ENCODE results near the gene ARHGAP18. TPM values are rescaled to one million over a fixed set of nuclear protein-coding genes. Genes with fewer than 3 reads are reported as not detected.
A peak's percentile ranks its signal among the peaks of the same experiment; 100 is the strongest.

The ARHGAP18 gene
- polyA plus RNA-seq, 1 of the 3 experiments (the other 2 are of a cell fraction) = 25.0 TPM

DNA sequence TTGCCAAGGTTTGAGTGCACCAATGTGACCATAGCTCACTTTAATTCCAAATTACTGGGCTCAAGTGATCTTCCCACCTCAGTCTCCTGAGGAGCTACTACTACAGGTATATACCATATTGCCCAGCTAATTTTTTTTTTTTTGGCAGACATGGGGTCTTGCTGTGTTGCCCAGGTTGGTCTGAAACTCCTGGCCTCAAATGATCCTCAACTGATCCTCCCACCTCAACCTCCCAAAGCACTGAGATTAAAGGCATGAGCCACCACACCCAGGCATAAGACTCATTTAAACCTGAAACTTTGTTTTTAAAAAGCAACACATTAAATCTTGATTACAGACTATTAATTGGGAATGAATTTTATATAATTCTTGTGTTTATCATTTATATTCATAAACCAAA is 67.7 kb downstream of the ARHGAP18 start:
- H3K9ac ChIP-seq = no peak overlapping the region
- H3K27ac ChIP-seq (ENCODE audit: low read depth in 2 of 2, low read length in 1 of 2) = peak overlapping the region; percentile 67 to 85; a peak in 3 of 4 replicates
- no peak overlapping the region for H3K4me2 ChIP-seq
- ChIA-PET POLR2A (no interaction called here), CTCF (no interaction called here)
- peaks cover 92% of the 10 kb centered on the region for H3K79me2 ChIP-seq (ENCODE audit: insufficient read depth)
- H4K20me1 ChIP-seq (ENCODE audit: insufficient read depth) = no peaks in the 10 kb centered on the region
- H2AFZ ChIP-seq (ENCODE audit: low read depth) = no peak overlapping the region
- H3K27me3 ChIP-seq (ENCODE audit: insufficient read depth) = no peaks in the 10 kb centered on the region
- H3K4me3 ChIP-seq (ENCODE audit: low read depth in 2 of 2, low read length in 1 of 2) = no peak overlapping the region
- TF ChIP-seq FOXM1 (IDR thresholded peaks at IDR 0.05; ENCODE audit: low read depth) = no peak
- TF ChIP-seq MXI1 (IDR thresholded peaks at IDR 0.05; ENCODE audit: low read depth, low read length) = no peak
- TF ChIP-seq SIN3A (IDR thresholded peaks at IDR 0.05; ENCODE audit: borderline replicate concordance, low read depth, low read length) = no peak
- TF ChIP-seq, protein P1, sequence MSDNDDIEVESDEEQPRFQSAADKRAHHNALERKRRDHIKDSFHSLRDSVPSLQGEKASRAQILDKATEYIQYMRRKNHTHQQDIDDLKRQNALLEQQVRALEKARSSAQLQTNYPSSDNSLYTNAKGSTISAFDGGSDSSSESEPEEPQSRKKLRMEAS (IDR thresholded peaks at IDR 0.05; ENCODE audit: low read depth) = no peak
- TF ChIP-seq SMC3 (IDR thresholded peaks at IDR 0.05; ENCODE audit: low read depth, low read length) = no peak
- no peak for TF ChIP-seq FOXJ3 (CRISPR knock-in tag; IDR thresholded peaks at IDR 0.05)
- TF ChIP-seq, protein P2, sequence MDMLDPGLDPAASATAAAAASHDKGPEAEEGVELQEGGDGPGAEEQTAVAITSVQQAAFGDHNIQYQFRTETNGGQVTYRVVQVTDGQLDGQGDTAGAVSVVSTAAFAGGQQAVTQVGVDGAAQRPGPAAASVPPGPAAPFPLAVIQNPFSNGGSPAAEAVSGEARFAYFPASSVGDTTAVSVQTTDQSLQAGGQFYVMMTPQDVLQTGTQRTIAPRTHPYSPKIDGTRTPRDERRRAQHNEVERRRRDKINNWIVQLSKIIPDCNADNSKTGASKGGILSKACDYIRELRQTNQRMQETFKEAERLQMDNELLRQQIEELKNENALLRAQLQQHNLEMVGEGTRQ (IDR thresholded peaks at IDR 0.05; ENCODE audit: borderline replicate concordance, low read depth, low read length) = no peak
- no peak for TF ChIP-seq RFX5 (IDR thresholded peaks at IDR 0.05; ENCODE audit: low read length)
- TF ChIP-seq FOSL2 (IDR thresholded peaks at IDR 0.05; ENCODE audit: borderline replicate concordance, low read depth) = no peak
- TF ChIP-seq EP300 (IDR thresholded peaks at IDR 0.05; ENCODE audit: borderline replicate concordance in 1 of 2, low read depth in 1 of 2, low read length in 1 of 2) = no peak
- TF ChIP-seq, protein P3, sequence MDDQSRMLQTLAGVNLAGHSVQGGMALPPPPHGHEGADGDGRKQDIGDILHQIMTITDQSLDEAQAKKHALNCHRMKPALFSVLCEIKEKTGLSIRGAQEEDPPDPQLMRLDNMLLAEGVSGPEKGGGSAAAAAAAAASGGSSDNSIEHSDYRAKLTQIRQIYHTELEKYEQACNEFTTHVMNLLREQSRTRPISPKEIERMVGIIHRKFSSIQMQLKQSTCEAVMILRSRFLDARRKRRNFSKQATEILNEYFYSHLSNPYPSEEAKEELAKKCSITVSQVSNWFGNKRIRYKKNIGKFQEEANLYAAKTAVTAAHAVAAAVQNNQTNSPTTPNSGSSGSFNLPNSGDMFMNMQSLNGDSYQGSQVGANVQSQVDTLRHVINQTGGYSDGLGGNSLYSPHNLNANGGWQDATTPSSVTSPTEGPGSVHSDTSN (IDR thresholded peaks at IDR 0.05) = no peak
- peaks cover 74% of the 10 kb centered on the region for H3F3A ChIP-seq (replicated peaks; ENCODE audit: insufficient read depth)
- no peaks in the 10 kb centered on the region for H3K9me3 ChIP-seq
- peaks cover 6 to 67% of the 10 kb centered on the region in 2 experiments for H3K4me1 ChIP-seq (ENCODE audit: control insufficient read depth in 1 of 2, insufficient read depth in 2 of 2, low read depth in 1 of 2, low read length in 1 of 2)
- no peak for DNase-seq
- no peaks in the 10 kb centered on the region for H3K9me2 ChIP-seq
- peaks cover 6 to 40% of the 10 kb centered on the region in 2 experiments for H3K36me3 ChIP-seq (replicated peaks in 1 of 2; ENCODE audit: control insufficient read depth in 1 of 2, insufficient read depth in 2 of 2, low read length in 1 of 2)

DNA sequence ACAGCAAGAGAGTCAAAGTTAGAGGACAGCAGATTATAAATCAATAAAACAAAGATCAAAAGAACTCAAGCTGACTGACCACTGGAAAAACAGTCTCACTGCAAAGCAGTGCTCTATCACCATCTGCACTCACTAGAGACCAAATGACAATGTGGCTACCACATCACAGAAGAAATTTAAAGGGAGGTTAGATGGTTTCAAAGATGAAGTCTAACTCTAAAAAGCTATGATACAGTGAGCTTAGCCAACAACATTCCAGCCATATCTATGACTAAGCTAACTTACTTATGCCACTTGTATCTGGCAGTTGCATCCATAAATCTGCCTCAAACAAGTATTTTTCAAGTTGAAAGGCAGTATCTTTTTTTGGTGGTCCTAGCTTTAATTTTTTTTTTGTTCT is 68.6 kb downstream of the ARHGAP18 start:
- Histone ChIP-seq H3K4me1 (ENCODE audit: control insufficient read depth in 1 of 2, insufficient read depth in 2 of 2, low read depth in 1 of 2, low read length in 1 of 2) (peaks cover 6 to 58% of the 10 kb centered on the region in 2 experiments), H3K9me3 (no peaks in the 10 kb centered on the region), H3K27ac (ENCODE audit: low read depth in 2 of 2, low read length in 1 of 2) (peak overlapping the region; percentile 67 to 85; a peak in 3 of 4 replicates), H3K79me2 (ENCODE audit: insufficient read depth) (peaks cover 90% of the 10 kb centered on the region), H3K36me3 (replicated peaks in 1 of 2; ENCODE audit: control insufficient read depth in 1 of 2, insufficient read depth in 2 of 2, low read length in 1 of 2) (peaks cover 6 to 50% of the 10 kb centered on the region in 2 experiments), H3K9ac (peak overlapping the region; percentile 12; the same call in 1 of the 2 replicates), H2AFZ (ENCODE audit: low read depth) (no peak overlapping the region), H3K27me3 (ENCODE audit: insufficient read depth) (no peaks in the 10 kb centered on the region), H3K4me3 (ENCODE audit: low read depth in 2 of 2, low read length in 1 of 2) (no peak overlapping the region), H3F3A (replicated peaks; ENCODE audit: insufficient read depth) (peaks cover 70% of the 10 kb centered on the region), H4K20me1 (ENCODE audit: insufficient read depth) (no peaks in the 10 kb centered on the region), H3K9me2 (no peaks in the 10 kb centered on the region), H3K4me2 (peak overlapping the region; percentile 29; the same call in 1 of the 2 replicates)
- POLR2A ChIA-PET = no interaction called here
- DNase-seq = no peak
- CTCF ChIA-PET = interaction anchor here (1.3 kb wide), 1 partner anchor 41 kb away, joined by 4 read pairs; no protein-coding TSS in a partner anchor
- TF ChIP-seq ELF1 (IDR thresholded peaks at IDR 0.05) (no peak), NRF1 (IDR thresholded peaks at IDR 0.05; ENCODE audit: low read depth, low read length) (no peak), FOSL2 (IDR thresholded peaks at IDR 0.05; ENCODE audit: borderline replicate concordance, low read depth) (peak; percentile 86), GATA2 (CRISPR knock-in tag; IDR thresholded peaks at IDR 0.05) (no peak), FOXJ3 (CRISPR knock-in tag; IDR thresholded peaks at IDR 0.05) (no peak), NFIC (IDR thresholded peaks at IDR 0.05; ENCODE audit: borderline replicate concordance) (peak; percentile 88), TCF12 (IDR thresholded peaks at IDR 0.05) (peak; percentile 86), TAF1 (IDR thresholded peaks at IDR 0.05; ENCODE audit: borderline replicate concordance, low read depth, low read length) (peak; percentile 25; the same call in 1 of the 2 replicates), JUND (IDR thresholded peaks at IDR 0.05) (peak; percentile 85), EZH2phosphoT487 (IDR thresholded peaks at IDR 0.05; ENCODE audit: borderline replicate concordance, low read depth) (no peak), CHD2 (IDR thresholded peaks at IDR 0.05; ENCODE audit: low read length, partially characterized antibody) (no peak), POLR2AphosphoS5 (IDR thresholded peaks at IDR 0.05; ENCODE audit: low read depth, low read length) (peak; percentile 66; the same call in 1 of the 2 replicates), RXRA (IDR thresholded peaks at IDR 0.05; ENCODE audit: borderline replicate concordance, low read depth) (peak; percentile 51; the same call in 1 of the 2 replicates)
- TF ChIP-seq, protein P4, sequence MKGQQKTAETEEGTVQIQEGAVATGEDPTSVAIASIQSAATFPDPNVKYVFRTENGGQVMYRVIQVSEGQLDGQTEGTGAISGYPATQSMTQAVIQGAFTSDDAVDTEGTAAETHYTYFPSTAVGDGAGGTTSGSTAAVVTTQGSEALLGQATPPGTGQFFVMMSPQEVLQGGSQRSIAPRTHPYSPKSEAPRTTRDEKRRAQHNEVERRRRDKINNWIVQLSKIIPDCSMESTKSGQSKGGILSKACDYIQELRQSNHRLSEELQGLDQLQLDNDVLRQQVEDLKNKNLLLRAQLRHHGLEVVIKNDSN (IDR thresholded peaks at IDR 0.05; ENCODE audit: borderline replicate concordance, low read depth) = no peak
- TF ChIP-seq, protein P1 (IDR thresholded peaks at IDR 0.05; ENCODE audit: low read depth) = peak; percentile 28; the same call in 1 of the 2 replicates
- TF ChIP-seq, protein P5, sequence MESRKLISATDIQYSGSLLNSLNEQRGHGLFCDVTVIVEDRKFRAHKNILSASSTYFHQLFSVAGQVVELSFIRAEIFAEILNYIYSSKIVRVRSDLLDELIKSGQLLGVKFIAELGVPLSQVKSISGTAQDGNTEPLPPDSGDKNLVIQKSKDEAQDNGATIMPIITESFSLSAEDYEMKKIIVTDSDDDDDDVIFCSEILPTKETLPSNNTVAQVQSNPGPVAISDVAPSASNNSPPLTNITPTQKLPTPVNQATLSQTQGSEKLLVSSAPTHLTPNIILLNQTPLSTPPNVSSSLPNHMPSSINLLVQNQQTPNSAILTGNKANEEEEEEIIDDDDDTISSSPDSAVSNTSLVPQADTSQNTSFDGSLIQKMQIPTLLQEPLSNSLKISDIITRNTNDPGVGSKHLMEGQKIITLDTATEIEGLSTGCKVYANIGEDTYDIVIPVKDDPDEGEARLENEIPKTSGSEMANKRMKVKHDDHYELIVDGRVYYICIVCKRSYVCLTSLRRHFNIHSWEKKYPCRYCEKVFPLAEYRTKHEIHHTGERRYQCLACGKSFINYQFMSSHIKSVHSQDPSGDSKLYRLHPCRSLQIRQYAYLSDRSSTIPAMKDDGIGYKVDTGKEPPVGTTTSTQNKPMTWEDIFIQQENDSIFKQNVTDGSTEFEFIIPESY (IDR thresholded peaks at IDR 0.05; ENCODE audit: borderline replicate concordance, low read depth) = 0 out of 2 replicates have a peak, but pooled peaks have one; percentile 34

Measured in SK-N-SH (cell line).